Mucosa of rectum (tissue), 2 donors: Measurements from ENCODE around the gene DYSF.

Experiments used
- H3K27ac ChIP-seq, 2 donors: one replicate each; pipeline ENCODE4 v1.7.0; 2013; ENCODE audit warnings: inconsistent platforms in 2 of 2, low read depth in 2 of 2, low read length in 2 of 2
- H3K27me3 ChIP-seq, 2 donors: one replicate each; pipeline ENCODE4 v1.7.0; 2013; ENCODE audit warnings: low read length in 2 of 2; ENCODE audit not compliant: control insufficient read depth in 2 of 2, insufficient read depth in 2 of 2
- H3K36me3 ChIP-seq, 2 donors: one replicate each; pipeline ENCODE4 v1.7.0; 2013; ENCODE audit warnings: low read length in 2 of 2; ENCODE audit not compliant: control insufficient read depth in 2 of 2, insufficient read depth in 2 of 2
- H3K4me1 ChIP-seq, 2 donors: one replicate each; pipeline ENCODE4 v1.7.0; 2013; ENCODE audit warnings: low read length in 2 of 2, mild to moderate bottlenecking in 1 of 2; ENCODE audit not compliant: control insufficient read depth in 2 of 2, insufficient read depth in 2 of 2
- H3K4me3 ChIP-seq, 2 donors: one replicate each; pipeline ENCODE4 v1.7.0; 2013; ENCODE audit warnings: low read length in 2 of 2
- H3K9ac ChIP-seq, 2 donors: one replicate each; pipeline ENCODE4 v1.7.0; 2013; ENCODE audit warnings: low read length in 2 of 2, low read depth in 1 of 2, mild to moderate bottlenecking in 1 of 2
- H3K9me3 ChIP-seq, 2 donors: one replicate each; pipeline ENCODE4 v1.7.0; 2013; ENCODE audit warnings: low read length in 2 of 2; ENCODE audit not compliant: control insufficient read depth in 2 of 2
- donor health status: healthy.
- donor health status: Normal muscosa, but diverticular disease.

Gene DYSF

GRCh38 chr2:71719520-71720282 lies 266.3 kb downstream of the DYSF start:
- H3K27me3 ChIP-seq: no peaks in the 10 kb centered on the region
- H3K9ac ChIP-seq: no peak overlapping the region
- peaks cover 6 to 13% of the 10 kb centered on the region in 2 donors for H3K4me1 ChIP-seq
- no peak overlapping the region for H3K27ac ChIP-seq
- no peak overlapping the region for H3K4me3 ChIP-seq
- H3K36me3 ChIP-seq: no peaks in the 10 kb centered on the region
- no peaks in the 10 kb centered on the region for H3K9me3 ChIP-seq

GRCh38 chr2:71720283-71720560 lies 266.9 kb downstream of the DYSF start:
- H3K27ac ChIP-seq: no peak overlapping the region
- H3K4me1 ChIP-seq: peaks cover 6 to 13% of the 10 kb centered on the region in 2 donors
- no peaks in the 10 kb centered on the region for H3K9me3 ChIP-seq
- no peak overlapping the region for H3K9ac ChIP-seq
- no peak overlapping the region for H3K4me3 ChIP-seq
- no peaks in the 10 kb centered on the region for H3K27me3 ChIP-seq
- no peaks in the 10 kb centered on the region for H3K36me3 ChIP-seq

- no peaks in the 10 kb centered on the region for H3K27me3 ChIP-seq
- no peaks in the 10 kb centered on the region for H3K36me3 ChIP-seq
- H3K27ac ChIP-seq: peak overlapping the region in 1 of 2 donors; percentile 39
- H3K4me1 ChIP-seq: peaks cover 6 to 13% of the 10 kb centered on the region in 2 donors
- H3K4me3 ChIP-seq: no peak overlapping the region
- no peaks in the 10 kb centered on the region for H3K9me3 ChIP-seq
- H3K9ac ChIP-seq: no peak overlapping the region
These were observed 267.4 kb downstream of the DYSF start for GRCh38 chr2:71720596-71721361.

GRCh38 chr2:71721362-71721665 lies 268.0 kb downstream of the DYSF start:
- H3K4me1 ChIP-seq: peaks cover 6 to 10% of the 10 kb centered on the region in 2 donors
- H3K27ac ChIP-seq: peak overlapping the region; percentile 16 to 21

GRCh38 chr2:71721669-71722068 lies 268.3 kb downstream of the DYSF start:
- Histone ChIP-seq H3K9ac (no peak overlapping the region), H3K36me3 (no peaks in the 10 kb centered on the region), H3K27ac (peak overlapping the region; percentile 21 to 30), H3K4me3 (no peak overlapping the region), H3K27me3 (no peaks in the 10 kb centered on the region), H3K4me1 (peaks cover 6% of the 10 kb centered on the region in 2 donors), H3K9me3 (no peaks in the 10 kb centered on the region)

More at GRCh38 chr2:71721362-71721665, 268.0 kb downstream of the DYSF start:
- Histone ChIP-seq H3K36me3 (no peaks in the 10 kb centered on the region), H3K27me3 (no peaks in the 10 kb centered on the region), H3K9ac (no peak overlapping the region), H3K4me3 (no peak overlapping the region), H3K9me3 (no peaks in the 10 kb centered on the region)

- Histone ChIP-seq H3K4me1 (peaks cover 6% of the 10 kb centered on the region in 2 donors), H3K27ac (peak overlapping the region in 1 of 2 donors; percentile 30), H3K36me3 (no peaks in the 10 kb centered on the region), H3K27me3 (no peaks in the 10 kb centered on the region), H3K9ac (no peak overlapping the region), H3K9me3 (no peaks in the 10 kb centered on the region), H3K4me3 (no peak overlapping the region)
These were observed 268.9 kb downstream of the DYSF start for GRCh38 chr2:71722286-71722685.

- Histone ChIP-seq H3K9ac (no peak overlapping the region), H3K27ac (no peak overlapping the region), H3K36me3 (no peaks in the 10 kb centered on the region), H3K9me3 (no peaks in the 10 kb centered on the region), H3K4me1 (peaks cover 2 to 6% of the 10 kb centered on the region in 2 donors), H3K4me3 (no peak overlapping the region), H3K27me3 (no peaks in the 10 kb centered on the region)
These were observed 271.4 kb downstream of the DYSF start for GRCh38 chr2:71724793-71725192.

GRCh38 chr2:71725836-71726235 lies 272.5 kb downstream of the DYSF start:
- H3K4me3 ChIP-seq: no peak overlapping the region
- H3K27me3 ChIP-seq: no peaks in the 10 kb centered on the region
- no peak overlapping the region for H3K9ac ChIP-seq
- H3K4me1 ChIP-seq: peaks cover under 1 to 3% of the 10 kb centered on the region in 2 donors
- no peaks in the 10 kb centered on the region for H3K9me3 ChIP-seq
- H3K36me3 ChIP-seq: no peaks in the 10 kb centered on the region
- H3K27ac ChIP-seq: no peak overlapping the region

GRCh38 chr2:71727562-71727961 lies 274.2 kb downstream of the DYSF start:
- Histone ChIP-seq H3K27me3 (no peaks in the 10 kb centered on the region), H3K36me3 (no peaks in the 10 kb centered on the region), H3K4me3 (no peak overlapping the region), H3K4me1 (no peaks in the 10 kb centered on the region), H3K9me3 (no peaks in the 10 kb centered on the region), H3K27ac (no peak overlapping the region), H3K9ac (no peak overlapping the region)

- Histone ChIP-seq H3K4me1 (no peaks in the 10 kb centered on the region), H3K27me3 (no peaks in the 10 kb centered on the region), H3K36me3 (no peaks in the 10 kb centered on the region), H3K9ac (no peak overlapping the region), H3K4me3 (no peak overlapping the region), H3K9me3 (no peaks in the 10 kb centered on the region), H3K27ac (no peak overlapping the region)
These were observed 274.7 kb downstream of the DYSF start for GRCh38 chr2:71728036-71728435.
